Measurements from ENCODE around the gene C1orf210.
A peak's percentile ranks its signal among the peaks of the same experiment; 100 is the strongest.

The C1orf210 gene

DNA sequence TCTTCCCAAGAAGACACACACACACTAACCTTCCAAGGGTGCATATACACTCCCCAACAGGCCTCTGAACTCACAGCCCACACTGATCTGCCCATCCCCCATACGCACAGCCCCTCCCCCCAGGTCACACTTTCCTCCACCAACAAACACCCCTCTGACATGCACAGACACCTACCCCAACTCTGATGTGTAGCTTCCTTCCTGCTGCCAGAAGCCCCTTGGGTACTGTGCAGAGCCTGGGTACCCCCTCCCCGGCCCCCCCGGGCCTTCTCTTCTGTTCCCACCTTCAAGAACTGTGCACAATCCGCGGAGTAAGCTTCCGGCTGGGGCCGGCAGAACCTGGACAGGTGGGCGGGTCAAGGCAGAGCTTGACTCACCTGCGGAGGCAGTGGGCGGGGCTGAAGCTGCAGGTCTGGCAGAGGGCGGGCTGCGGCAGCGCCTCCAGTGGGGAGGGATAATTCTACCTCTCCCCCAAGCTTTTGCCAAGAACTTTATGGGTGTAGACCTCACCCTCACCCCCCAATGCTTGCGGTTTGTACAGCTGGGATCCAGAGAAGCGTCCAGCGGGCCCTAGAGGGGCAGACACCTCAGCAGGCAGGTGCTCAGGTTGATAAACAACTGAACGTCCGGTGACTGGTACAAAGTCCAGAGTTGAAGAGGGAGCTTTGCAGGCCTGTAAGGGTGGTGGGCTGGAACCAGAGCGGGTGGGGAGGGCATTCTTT is at the start of gene C1orf210:
Gene C1orf210 (minus strand): TSS at position 313 of the 722 bp plus-strand sequence. CDS start 2,311 bp downstream, outside the sequence.
- DNase-seq = no peak

DNA sequence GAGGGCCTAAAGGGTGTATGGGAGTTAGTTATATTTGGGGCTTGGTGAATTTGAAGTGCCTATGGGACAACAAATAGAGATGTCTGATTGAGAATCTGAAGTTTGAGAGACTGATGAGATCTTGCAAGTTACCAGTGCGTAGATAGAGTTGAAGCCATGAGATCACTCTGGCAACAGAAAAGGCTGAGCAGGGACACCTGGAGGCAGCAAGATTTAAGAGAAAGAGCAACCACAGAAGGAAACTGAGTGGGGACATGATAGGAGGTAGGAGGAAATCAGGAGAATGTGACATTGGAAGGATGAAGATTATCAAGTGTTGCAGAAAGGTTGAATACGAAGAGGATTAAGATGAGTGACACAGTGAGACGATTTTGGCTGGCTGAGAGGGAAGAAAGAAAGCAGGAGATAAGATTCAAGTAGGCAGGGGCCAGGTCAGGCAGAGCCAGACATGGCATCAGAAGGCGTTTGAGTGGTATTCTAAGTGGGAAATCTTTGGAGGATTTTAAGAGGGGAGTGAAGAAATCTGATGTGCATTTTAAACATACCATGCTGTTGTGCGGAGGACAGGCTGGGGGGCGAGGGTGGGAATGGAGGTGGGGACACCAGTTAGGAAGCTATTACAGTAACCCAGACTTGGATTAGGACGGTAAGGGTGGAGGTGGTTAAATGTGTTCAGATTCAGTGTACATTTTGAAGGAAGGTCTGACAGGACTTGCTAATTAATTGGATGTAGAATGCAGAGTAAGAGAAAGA is 49.2 kb upstream of the C1orf210 start:
- no peak for DNase-seq

DNA sequence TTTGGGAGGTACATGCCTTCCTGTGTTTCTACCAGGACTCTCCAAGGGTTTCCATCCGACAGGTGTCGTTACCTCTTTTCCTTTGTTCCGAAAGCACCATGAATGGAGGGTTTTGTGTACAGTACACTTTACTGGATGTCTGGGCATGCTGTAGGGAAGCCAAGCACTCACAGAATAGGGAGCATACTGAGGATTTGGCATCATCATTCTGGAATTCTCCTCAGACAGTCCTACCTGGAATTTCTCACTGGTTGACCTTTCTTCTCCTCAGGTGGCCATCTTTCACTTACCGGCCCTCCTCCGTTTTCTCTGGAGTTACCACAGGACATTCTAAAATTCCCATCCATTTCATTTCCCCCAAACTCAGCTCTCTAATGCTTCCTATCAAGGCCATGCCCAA is 46.3 kb upstream of the C1orf210 start:
- no peak for DNase-seq

DNA sequence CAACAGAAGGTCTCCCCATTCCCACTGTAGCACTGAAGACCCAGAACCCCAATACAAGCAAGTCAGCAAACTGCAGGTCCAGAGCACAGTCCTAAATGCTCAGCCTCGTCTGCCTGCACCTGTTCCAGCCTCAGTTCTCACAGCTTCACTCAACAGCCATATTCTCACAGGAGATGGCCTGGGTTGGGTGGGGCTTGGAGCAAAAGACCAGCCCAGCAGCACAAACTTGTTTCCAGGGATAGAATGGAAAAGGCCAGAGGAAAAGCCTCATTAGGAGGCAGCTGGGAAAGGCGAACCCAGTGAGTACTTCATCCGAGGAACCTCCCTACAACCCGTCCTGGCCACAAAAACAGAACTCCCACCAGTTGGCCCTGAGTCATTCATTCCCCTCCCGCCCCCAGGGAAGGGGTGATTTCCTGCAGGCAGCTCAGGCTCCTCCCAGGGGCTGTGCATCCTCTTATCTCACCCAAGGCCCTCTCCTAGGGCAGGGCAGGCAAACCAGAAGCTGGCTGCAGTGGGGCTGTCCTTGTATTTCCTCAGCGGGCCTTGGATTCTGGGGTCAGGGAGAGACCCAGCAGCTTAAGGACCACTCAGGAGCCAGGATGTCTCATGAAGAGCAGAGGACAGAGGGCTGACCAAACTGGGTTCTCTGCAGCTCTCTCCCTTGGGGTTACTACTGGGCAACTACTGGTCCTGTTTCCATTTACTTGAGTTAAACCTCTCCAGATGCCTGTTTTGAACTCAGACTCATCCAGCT is 44.8 kb upstream of the C1orf210 start:
- DNase-seq = peak in 1 of 2 donors; percentile 24

DNA sequence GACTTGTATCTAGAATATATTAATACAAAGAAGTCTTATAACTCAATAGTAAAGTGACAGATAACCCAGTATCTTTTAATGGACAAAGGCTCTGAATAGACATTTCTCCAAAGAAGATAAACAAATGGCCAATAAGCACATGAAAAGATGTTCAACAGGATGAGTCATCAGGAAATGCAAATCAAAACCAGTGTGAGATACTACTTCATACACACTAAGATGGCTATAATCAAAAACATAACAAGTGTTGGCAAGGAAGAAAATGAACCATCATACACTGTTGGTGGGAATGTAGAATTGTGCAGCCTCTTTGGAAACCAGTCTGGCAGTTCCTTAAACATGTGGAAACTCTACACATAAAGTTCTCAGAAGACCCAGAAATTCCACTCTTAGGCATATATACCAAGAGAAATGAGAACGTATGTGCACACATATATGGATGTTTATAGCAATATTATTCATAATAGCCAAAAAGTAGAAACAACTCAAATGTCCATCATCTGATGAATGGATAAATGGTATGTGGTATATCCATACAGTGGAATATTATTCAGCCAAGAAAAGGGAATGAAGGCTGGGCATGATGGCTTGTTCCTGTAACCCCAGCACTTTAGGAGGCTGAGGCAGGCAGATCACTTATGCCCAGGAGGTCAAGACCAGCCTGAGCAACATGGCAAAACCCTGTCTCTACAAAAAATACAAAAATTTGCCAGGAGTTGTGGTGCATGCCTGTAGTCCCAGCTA is 42.3 kb upstream of the C1orf210 start:
- no peak for DNase-seq

DNA sequence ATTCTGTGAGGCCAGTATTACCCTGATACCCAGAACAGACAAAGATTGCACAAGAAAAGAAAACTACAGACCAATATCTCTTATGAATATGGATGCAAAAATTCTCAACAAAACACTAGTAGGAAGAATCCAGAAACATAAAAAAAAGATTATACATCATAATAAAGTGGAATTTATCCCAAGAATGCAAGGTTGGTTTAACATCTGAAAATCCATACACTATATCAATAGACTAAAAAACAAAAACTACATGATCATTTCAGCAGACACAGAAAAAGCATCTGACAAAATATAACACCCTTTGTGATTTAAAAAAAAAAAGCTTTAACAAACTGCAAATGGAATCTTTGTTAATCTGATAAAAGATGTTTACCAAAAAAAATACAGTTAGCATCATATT is 40.0 kb upstream of the C1orf210 start:
- no peak for DNase-seq

DNA sequence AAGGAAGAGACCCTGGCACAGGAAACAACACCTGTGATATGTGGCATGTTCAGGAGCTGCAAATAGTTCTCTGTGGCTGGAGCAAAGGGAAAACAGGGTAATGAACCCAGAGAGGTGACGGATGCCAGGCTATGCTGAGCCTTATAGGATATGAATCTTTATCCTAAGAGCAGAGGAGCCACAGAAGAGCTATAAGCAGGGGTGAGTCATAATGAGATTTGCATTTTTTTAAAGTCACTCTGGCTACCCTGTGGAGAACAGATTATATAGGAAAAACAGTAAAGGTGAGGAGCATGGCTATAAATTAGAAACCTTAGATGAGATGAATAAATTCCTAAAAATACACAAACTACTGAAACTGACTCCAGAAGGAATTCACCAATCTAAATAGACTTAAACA is 39.4 kb upstream of the C1orf210 start:
- no peak for DNase-seq

DNA sequence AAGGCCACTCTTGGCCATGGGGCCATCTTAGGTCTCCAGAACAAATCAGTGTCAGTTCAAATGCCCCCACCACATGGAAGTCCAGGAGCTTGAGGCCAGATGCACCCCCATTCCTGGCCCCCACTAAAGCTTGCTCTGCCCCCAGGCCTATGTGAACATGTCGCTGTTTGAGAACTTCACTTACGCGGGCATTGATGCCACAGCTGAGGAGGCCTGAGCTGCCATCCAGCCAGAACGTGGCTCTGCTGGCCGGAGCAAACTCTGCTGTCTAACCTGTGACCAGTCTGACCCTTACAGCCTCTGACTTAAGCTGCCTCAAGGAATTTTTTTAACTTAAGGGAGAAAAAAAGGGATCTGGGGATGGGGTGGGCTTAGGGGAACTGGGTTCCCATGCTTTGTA is 37.1 kb upstream of the C1orf210 start:
- DNase-seq = no peak

DNA sequence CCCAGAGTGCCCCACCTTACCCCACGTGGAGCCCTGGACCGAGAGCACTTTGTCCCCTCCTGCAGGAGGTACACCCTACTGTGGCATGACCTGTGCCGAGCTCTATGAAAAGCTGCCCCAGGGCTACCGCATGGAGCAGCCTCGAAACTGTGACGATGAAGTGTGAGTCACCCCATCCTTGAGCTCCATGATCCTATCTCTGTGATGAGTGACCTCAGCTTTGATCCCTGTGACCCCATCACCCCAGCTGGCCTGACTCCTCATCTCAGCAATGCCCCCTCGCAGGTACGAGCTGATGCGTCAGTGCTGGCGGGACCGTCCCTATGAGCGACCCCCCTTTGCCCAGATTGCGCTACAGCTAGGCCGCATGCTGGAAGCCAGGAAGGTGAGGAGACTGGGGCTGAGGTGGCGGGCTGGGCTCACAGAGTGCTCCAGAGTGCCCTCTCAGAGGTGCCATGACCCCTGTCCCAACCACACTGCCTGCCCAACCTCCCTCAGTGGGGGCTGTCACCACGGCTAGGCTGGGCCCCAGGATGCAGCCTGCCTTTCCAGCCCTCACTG is 36.0 kb upstream of the C1orf210 start:
- DNase-seq = no peak

DNA sequence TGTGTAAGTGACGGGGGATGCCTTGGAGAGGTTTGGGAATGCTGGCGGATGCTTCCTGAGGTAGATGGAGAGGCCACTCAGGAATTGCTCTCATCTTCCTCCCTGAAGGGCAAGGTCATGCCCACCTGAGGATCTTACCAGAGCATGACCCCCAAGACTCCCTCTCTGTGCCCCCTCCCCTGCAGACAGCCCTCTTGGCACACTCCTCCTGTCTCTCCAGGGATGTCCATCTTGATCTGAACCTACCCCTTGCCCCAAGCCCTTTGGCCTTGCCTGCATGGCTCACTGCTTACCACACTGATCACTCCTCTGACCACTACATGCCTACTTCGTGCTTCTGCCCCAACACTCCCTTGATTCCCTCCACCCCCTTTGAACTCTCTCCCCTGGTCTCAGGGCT is 34.4 kb upstream of the C1orf210 start:
- DNase-seq = no peak

DNA sequence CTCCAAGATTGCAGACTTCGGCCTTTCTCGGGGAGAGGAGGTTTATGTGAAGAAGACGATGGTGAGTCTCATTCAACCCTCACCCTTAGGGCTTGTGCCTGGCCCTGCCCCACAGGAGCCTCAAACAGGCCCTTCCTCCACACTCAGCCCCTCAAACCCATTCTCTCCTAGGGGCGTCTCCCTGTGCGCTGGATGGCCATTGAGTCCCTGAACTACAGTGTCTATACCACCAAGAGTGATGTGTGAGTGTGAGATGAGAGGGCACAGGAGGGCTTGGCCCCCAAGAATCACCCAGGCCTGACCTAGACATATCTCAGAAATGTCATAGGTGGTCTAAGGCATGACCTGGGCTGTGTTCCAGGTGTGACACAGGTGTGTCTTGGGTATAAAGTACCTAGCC is 33.9 kb upstream of the C1orf210 start:
- DNase-seq = no peak

DNA sequence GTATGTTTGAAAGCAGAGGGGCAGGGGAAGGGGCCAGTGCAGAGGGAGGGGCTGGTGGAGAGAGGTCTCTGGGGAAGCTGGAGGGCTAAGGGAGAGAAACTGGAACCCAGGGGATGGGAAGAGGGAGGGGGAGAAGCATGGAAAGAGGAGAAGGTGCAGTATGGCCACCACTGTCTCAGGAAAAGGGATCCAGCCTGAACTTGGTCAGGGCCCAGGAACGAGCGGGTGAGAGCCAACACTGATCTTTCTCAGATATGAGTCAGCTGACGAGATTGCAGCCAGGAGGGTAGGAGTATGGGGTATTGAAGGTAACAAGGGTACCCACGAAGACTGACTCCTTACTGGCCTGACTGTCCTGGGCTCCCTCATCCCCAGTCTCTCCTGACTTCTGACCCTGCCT is 33.5 kb upstream of the C1orf210 start:
- DNase-seq = no peak

DNA sequence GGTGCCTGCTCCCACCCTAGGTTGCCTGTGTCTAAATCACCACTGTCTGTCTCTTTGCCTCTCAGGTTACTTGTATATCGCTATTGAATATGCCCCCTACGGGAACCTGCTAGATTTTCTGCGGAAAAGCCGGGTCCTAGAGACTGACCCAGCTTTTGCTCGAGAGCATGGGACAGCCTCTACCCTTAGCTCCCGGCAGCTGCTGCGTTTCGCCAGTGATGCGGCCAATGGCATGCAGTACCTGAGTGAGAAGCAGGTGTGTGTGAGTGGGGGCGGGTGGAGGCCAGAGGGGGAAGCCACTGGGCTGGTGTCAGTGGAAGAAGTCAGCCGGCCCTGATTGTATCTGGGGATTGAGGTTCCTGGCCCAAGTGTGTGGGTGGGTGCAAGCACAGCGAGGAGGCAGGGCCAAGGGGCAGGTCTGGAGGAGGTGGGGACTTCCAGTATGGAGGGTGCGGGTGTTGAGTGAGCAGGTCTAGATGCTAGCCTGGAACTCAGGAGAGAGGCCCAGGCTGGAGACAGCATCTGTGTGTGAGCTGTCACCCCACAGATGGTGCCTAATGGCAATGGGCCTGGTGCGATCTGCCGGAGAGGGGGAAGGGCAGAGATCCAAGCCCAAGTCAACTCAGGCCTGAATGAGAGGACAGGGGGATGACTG is 32.6 kb upstream of the C1orf210 start:
- no peak for DNase-seq

DNA sequence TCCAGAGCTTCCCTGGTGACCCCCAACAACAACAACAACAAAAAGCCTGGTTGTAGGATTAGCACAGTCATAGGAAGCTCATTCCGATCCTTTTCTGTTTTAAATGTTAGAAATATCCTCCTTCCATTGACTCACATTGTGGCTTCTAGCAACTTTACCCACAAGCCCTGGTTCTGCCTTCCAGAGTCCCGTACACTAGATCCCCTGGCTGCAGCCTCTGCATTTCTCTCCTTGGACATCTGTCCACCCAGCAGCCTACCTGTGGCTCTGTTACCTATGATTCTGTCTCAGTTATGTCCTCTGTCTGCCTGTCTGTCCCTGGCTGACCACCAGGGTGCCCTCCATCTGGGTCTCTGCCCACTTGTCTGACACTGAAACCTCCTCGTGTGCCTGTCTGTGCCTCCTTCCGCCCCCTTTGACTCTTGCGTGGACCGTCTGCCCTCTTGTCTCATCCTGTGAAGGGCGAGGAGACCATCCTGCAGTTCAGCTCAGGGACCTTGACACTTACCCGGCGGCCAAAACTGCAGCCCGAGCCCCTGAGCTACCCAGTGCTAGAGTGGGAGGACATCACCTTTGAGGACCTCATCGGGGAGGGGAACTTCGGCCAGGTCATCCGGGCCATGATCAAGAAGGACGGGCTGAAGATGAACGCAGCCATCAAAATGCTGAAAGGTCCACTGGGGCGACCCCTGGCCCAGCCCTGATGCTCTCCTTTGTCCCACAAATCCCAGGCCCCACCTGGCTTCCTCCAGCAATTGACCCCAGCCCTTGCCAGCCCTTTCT is 31.5 kb upstream of the C1orf210 start:
- DNase-seq = no peak

DNA sequence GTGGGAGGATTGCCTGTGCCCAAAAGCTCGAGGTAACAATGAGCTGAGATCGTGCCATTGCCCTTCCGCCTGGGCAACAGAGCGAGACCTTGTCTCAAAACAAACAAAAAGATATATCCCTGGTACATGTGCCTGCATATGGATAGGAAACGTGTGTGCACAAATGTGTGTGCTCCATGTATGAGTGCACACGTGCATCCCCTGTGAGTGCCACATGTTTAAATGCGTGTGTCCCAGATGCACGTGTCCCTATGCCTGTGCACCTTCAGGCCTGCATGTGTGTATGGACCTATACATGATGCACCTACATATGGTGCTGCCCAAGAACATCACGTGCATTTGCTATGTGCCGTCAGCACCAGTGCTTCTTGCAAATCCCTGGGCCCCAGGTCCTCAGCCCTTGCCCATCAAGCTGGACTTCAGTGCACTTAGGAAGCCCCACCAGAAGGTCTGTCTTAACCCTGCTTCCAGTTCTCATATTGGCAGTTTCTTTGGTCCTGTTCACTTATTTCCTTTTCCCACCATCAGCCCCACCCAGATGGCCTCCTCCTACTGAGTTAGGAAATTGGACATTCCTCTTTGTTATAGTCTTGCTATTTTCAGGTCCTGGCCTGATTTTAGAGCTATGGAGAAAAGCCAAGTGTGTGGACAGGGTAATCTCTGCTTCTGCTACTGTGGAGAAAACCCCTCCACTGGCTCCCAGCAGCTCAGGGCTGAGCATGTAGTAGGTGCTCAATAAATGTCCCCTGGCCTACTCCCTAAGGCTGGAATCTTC is 30.8 kb upstream of the C1orf210 start:
- no peak for DNase-seq

DNA sequence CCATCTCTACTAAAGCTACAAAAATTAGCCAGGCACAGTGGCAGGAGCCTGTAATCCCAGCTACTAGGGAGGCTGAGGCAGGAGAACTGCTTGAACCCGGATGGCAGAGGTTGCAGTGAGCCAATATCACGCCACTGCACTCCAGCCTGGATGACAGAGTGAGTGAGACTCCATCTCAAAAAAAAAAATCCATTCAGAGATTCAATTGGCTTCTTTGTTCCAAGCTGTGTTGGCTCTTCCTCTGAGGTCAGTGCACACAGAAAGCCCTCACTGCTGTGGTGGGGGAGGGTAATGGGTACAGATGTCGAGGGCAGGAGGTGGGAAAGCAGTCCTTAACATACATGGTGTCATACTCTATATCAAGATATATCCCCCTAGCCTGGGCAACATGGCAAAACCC is 30.1 kb upstream of the C1orf210 start:
- no peak for DNase-seq

DNA sequence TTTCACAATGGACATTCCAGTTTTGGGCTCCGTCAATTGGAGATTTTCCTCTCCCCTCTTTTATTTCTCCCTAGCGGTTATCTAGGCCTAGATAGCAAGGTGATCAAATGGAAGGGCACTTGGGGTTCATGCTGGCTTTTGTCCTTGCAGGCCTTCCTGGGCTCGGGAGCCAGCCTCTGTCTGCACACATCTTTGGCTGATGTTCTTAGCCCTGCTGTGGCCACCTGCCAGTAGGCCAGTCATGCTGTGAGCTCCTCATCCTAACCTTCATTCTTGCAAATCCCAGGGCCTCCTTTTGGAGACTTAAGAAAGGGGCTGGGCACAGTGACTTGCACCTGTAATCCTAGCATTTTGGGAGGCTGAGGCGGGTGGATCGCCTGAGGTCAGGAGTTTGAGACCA is 28.9 kb upstream of the C1orf210 start:
- DNase-seq = no peak

DNA sequence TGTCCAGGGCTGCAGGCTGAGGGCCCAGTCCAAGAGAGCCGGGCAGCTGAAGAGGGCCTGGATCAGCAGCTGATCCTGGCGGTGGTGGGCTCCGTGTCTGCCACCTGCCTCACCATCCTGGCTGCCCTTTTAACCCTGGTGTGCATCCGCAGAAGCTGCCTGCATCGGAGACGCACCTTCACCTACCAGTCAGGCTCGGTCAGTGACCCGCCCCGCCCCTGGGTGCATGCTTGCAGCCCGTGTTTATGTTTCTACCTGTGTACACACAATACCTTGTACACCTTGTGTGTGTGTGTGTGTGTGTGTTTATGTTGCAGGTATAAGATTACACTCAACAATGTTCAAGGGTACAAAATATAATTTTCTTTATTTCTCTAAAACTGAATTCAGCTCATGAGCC is 28.4 kb upstream of the C1orf210 start:
- DNase-seq = no peak

DNA sequence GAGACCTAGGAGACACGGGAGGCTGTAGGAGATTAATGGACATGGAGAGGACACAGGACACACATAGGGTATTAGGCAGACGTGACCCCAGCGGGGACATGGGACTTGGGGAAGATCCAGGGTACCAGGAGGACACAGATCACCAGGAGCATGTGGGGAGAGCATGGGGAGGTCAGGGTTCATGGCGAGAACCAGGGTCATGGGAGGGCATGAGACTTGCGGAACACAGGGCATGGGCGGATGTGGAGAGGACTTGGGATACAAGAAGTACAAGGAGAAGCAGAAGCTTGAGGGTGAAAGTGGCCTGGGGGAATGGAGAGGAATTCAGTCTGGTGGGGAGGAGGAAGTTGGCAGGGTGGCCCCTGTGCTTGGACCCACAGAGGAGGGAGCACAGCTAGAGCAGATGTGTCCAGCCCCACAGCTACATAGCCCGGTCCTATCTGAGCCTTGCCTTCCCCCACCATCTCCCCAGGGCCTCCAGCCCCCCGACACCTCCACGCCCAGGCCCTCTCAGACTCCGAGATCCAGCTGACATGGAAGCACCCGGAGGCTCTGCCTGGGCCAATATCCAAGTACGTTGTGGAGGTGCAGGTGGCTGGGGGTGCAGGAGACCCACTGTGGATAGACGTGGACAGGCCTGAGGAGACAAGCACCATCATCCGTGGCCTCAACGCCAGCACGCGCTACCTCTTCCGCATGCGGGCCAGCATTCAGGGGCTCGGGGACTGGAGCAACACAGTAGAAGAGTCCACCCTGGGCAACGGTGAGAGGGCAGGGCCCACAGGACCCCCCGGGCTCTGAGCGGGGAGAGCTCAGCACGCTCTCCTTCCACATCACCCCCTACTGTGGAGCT is 27.5 kb upstream of the C1orf210 start:
- DNase-seq = no peak

DNA sequence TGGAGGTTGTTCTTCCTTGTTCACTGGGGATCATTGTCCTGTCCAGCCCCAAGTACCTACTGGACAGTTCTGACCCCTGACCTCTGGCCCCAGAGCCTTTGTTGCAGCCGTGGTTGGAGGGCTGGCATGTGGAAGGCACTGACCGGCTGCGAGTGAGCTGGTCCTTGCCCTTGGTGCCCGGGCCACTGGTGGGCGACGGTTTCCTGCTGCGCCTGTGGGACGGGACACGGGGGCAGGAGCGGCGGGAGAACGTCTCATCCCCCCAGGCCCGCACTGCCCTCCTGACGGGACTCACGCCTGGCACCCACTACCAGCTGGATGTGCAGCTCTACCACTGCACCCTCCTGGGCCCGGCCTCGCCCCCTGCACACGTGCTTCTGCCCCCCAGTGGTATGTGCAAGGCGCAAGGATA is 26.8 kb upstream of the C1orf210 start:
- no peak for DNase-seq

Data from CD4-positive, alpha-beta T cell treated with Interferon alpha-2 for 1 hour (primary cell).